ENCODE data around the gene PADI3. TPM values are rescaled to one million over a fixed set of nuclear protein-coding genes. Genes with fewer than 3 reads are reported as not detected.

Gene PADI3
- total and polyA plus RNA-seq, 2 of the 8 experiments (the other 6 are each of a cell fraction or from before 2014, with no cell fraction given): 0.37 to 0.94 TPM

DNA sequence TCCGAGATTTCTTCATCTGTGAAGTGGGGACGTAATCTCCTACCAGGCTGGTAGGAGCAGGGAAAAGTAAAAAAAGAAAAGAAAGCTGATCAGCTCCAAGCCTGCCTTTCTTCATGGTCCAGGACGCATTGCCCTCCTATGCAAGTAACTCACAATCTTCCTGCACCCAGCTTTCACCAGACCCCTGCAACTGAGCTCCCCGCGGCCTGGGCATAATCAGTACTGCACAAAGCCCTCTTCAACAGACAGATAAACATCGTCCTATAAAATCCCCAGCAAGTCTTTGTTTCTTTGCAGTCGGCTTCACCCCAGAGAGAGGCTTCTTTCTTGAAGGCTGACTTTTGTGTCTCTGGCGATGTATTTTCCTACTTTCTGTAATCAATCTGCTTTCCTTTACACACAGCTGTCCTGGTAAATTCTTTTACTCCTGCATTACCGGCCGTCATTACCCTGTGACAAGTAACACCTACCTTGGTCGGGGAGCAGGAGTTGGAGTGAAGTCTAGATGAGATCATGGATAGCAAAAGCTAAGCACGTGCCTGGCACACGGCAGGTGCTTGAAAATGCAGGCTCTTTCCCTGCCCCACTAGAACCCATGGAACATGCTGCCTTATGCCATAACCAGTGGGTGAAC, 35.6 kb upstream of the PADI3 start:
- Histone ChIP-seq H2BK20ac (ENCODE audit: low read length) (no peak overlapping the region), H4K20me1 (replicated peaks in 1 of 2; ENCODE audit: control insufficient read depth in 1 of 2, insufficient read depth in 2 of 2, low read length in 2 of 2) (no peaks in the 10 kb centered on the region), H2BK120ac (replicated peaks; ENCODE audit: low read depth, low read length) (no peak overlapping the region), H3K23ac (ENCODE audit: insufficient read length) (no peak overlapping the region), H3K27ac (ENCODE audit: low read depth, low read length) (no peak overlapping the region), H2BK5ac (ENCODE audit: low read depth, low read length) (no peak overlapping the region), H3K79me1 (ENCODE audit: low read depth, low read length) (no peaks in the 10 kb centered on the region; the same call in 1 of the 2 replicates), H2BK15ac (ENCODE audit: low read length) (no peak overlapping the region), H3K56ac (replicated peaks; ENCODE audit: insufficient read length, low read depth, low read length) (no peak overlapping the region), H3K4ac (replicated peaks; ENCODE audit: insufficient read length, low read depth, low read length) (no peak overlapping the region), H3K9me3 (ENCODE audit: insufficient read depth in 2 of 2, low read depth in 1 of 2, low read length in 1 of 2) (no peaks in the 10 kb centered on the region), H3K4me2 (ENCODE audit: insufficient read depth in 1 of 2, low read depth in 2 of 2, low read length in 2 of 2) (no peak overlapping the region), H3K9ac (replicated peaks in 1 of 4; ENCODE audit: extremely low read depth in 1 of 4, low read depth in 3 of 4, low read length in 3 of 4) (no peak overlapping the region), H2BK12ac (ENCODE audit: low read depth, low read length) (peak overlapping the region; percentile 63; the same call in 1 of the 2 replicates), H4K91ac (replicated peaks; ENCODE audit: insufficient read length, low read length) (no peak overlapping the region), H3K27me3 (replicated peaks in 1 of 4; ENCODE audit: control insufficient read depth in 3 of 4, extremely low read depth in 1 of 4, insufficient read depth in 3 of 4, low read length in 3 of 4) (peaks cover 0 to 3% (median 0%) of the 10 kb centered on the region in 4 experiments; a peak in 2 of 7 replicates), H2AFZ (ENCODE audit: low read length) (no peak overlapping the region), H3K4me3 (ENCODE audit: extremely low read depth in 1 of 4, insufficient read depth in 2 of 4, low read depth in 3 of 4, low read length in 4 of 4) (no peak overlapping the region), H3K23me2 (ENCODE audit: low read depth, low read length) (no peaks in the 10 kb centered on the region), H3K4me1 (replicated peaks in 1 of 4; ENCODE audit: control insufficient read depth in 3 of 4, insufficient read depth in 4 of 4, low read length in 3 of 4) (peaks cover 0 to 14% (median 5%) of the 10 kb centered on the region in 4 experiments; a peak in 6 of 7 replicates), H3K36me3 (ENCODE audit: control insufficient read depth in 2 of 4, insufficient read depth in 4 of 4, low read length in 3 of 4) (no peaks in the 10 kb centered on the region), H4K8ac (ENCODE audit: extremely low read depth, insufficient read depth, low read length) (no peak overlapping the region), H4K5ac (ENCODE audit: insufficient read length, low read depth, low read length) (no peak overlapping the region), H2AK5ac (ENCODE audit: low read depth, low read length) (no peak overlapping the region; the same call in 1 of the 2 replicates), H3K14ac (ENCODE audit: insufficient read length) (no peak overlapping the region), H3K79me2 (ENCODE audit: control insufficient read depth in 1 of 2, insufficient read depth in 2 of 2, low read length in 2 of 2) (no peaks in the 10 kb centered on the region), H3K18ac (ENCODE audit: extremely low read depth, low read length) (no peak overlapping the region; the same call in 1 of the 2 replicates)
- no peak for FAIRE-seq
- CTCF ChIA-PET (ENCODE audit: partially characterized antibody): interaction anchor here (1.1 to 2.5 kb wide), 5 partner anchors 10 to 119 kb away, joined by 3 to 18 read pairs (median 6); no protein-coding TSS in a partner anchor
- POLR2A ChIA-PET (ENCODE audit: partially characterized antibody): interaction anchor here (1.0 kb wide), 1 partner anchor 27 kb away, joined by 3 read pairs; no protein-coding TSS in a partner anchor
- no peak for DNase-seq (ENCODE audit: low read depth in 1 of 2, low spot score in 2 of 2)
- 80% methylated on average over 13 of the region's 13 CpGs; no CpG with 5 or more reads in 1 of the 2 experiments for WGBS, 2 experiments (ENCODE audit: extremely low coverage in 1 of 2, insufficient coverage in 1 of 2, insufficient read length in 1 of 2, insufficient replicate concordance in 2 of 2, low coverage in 1 of 2, low lambda C conversion rate in 2 of 2, missing lambda C conversion rate in 1 of 2)
- no peak for TF ChIP-seq SUZ12 (IDR thresholded peaks at IDR 0.05; ENCODE audit: low read length)
- no peak for TF ChIP-seq JUN (IDR thresholded peaks at IDR 0.05; ENCODE audit: low read depth, low read length)
- no peak for TF ChIP-seq CHD2 (IDR thresholded peaks at IDR 0.05; ENCODE audit: low read length)
- no peak for TF ChIP-seq GTF2F1 (IDR thresholded peaks at IDR 0.05; ENCODE audit: borderline replicate concordance, low read depth, low read length)
- TF ChIP-seq ZNF274 (IDR thresholded peaks at IDR 0.05; ENCODE audit: borderline replicate concordance, extremely low read depth, low read length): no peak
- no peak for TF ChIP-seq SP4 (IDR thresholded peaks at IDR 0.05; ENCODE audit: low read length)
- no peak for TF ChIP-seq KDM1A (IDR thresholded peaks at IDR 0.05; ENCODE audit: borderline replicate concordance, low read length)
- TF ChIP-seq SP2 (IDR thresholded peaks at IDR 0.05; ENCODE audit: low read length): no peak
- no peak for TF ChIP-seq SP1 (IDR thresholded peaks at IDR 0.05; ENCODE audit: low read depth, low read length)
- no peak for TF ChIP-seq HDAC2 (IDR thresholded peaks at IDR 0.05; ENCODE audit: borderline replicate concordance in 1 of 2, low read depth in 2 of 2, low read length in 2 of 2)
- no peak for TF ChIP-seq CEBPB (IDR thresholded peaks at IDR 0.05; ENCODE audit: low read depth, low read length)
- no peak for TF ChIP-seq KDM4A (IDR thresholded peaks at IDR 0.05; ENCODE audit: low read depth, low read length, severe bottlenecking)
- TF ChIP-seq SIRT6 (IDR thresholded peaks at IDR 0.05; ENCODE audit: low read length): no peak
- no peak for TF ChIP-seq BRCA1 (IDR thresholded peaks at IDR 0.05; ENCODE audit: low read depth, low read length)

Data from H1 (cell line).